Measurements from ENCODE around the gene PRKACA.

The PRKACA gene

GRCh38 chr19:14117668-14118164 lies at the start of gene PRKACA:
TSS of gene PRKACA (minus strand) at chr19:14117762. CDS start at chr19:14117547, 215 bp downstream.
- DNase-seq: peak; percentile 89

DNA sequence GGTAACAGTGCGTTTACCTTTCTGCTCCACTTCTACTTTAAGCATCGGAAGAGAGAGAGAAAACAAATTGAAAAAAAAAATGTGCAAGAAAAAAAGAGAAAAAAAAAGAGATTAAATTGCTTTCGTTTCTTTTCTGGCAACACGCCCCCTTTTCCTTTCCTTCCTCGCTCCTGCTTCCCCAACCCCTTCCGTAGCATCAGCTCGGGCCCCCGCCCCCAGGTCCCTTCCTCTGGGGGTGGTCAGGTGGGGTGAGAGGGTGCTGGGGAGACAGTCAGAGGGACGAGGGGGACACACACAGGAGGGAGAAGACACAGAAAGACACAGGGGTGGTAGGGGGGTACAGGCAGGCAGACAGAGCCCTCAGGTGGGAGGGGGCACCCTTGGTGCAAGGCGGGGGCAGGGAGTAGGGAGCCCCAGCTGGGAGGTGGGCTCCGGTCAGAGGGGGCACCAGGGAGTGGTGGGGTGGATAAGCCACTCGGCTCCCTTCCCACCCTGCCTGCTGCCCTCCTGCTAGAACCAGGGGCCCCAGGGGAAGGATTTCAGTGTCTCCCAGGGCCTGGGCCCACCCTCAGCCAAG lies 49.5 kb upstream of the PRKACA start:
- no peak for DNase-seq

DNA sequence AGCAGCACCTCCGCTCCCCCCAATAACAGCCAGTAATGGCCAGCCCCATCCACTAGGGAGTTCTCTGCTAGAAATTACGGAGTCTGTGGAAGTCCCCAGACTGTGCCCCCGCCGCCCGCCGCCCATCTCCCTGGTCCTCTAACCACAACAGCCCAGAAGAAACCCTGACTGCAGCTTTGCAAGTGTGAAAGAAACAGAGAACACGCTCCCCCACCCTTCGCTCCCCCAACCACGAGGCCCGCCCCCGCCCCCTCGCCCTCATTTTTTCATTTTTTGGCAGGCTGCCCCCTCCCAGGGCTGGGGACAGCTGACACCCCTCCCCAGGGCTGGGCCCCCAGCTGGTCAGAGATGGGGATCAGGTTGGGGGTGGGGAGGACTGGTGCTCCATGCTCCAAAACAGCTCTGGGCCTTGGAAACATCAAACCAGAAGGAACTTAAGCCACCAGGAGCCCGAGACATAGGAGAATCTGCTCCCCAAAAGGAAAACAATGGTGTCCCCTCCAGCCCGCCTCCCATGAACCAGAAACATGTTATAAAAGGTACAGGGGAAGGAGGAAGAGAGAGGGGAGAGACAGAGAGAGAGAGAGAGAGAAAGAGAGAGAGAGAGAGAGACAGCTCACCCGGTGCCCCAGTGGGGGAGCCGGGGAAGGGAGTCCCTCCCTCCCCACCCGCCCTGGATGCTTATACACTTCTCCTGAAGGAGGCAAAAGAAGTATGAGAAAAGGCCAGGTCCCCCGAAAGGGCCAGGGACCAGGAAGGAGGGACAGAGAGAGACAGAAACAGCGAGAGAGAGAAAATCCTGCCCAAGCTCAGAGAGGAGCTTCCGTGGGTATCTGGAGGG lies 48.6 kb upstream of the PRKACA start:
- DNase-seq: no peak

GRCh38 chr19:14164724-14165493 lies 47.3 kb upstream of the PRKACA start:
- DNase-seq: no peak

DNA sequence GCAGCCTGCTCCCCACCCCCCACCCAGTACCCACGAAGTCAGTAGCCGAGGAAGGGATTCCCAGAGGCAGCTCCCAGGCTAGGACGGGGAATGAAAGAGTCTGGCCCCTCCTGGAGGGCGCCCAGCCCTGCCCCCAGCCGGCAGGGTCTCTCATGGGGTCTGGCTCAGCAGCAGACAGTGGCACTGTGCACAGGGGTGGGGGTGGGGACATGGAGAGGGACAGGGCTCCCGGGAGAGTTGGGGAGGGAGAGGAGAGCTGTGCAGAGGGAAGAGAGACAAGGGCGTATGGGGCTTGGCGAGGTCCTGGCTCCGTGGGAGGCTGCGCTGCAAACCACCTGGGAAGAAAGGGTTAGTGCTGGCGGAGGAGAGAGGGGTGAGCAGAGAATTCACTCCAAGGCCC lies 46.5 kb upstream of the PRKACA start:
- DNase-seq: no peak

GRCh38 chr19:14162871-14163297 lies 45.3 kb upstream of the PRKACA start:
- no peak for DNase-seq

- no peak for DNase-seq
Observed at GRCh38 chr19:14161305-14161704, 43.7 kb upstream of the PRKACA start.

DNA sequence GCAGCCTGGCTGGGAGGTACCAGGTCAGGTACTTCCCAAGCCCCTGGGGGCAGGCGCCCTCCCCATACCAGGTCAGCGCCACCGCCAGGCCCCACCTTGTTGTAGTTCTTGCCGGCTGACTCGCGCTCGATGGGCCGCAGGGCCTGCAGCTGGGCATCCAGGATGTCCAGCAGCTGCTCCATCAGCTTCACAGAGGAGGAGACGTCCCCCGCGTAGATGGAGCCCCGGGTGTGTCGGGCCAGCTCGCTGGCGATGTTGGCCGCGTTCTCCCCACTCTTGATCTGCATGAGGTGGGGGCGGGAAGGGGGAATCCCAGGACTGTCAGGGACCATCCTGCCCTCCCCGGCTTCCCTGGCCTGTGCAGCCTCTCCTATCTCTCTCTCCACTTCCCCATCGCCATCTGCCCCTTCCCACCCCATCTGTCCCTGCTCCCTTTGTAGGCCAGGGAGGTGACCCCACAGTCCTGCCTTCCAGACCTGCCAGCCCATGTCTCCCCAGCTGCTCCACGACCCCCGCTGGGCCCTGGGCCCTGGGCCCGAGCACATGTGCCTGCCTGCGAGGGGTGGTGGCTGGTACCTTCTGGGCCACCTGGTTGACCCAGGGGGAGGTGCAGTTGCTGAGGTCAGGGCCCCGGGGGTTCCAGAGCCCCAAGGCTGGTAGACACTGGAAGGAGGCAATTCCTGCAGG lies 42.6 kb upstream of the PRKACA start:
- no peak for DNase-seq

GRCh38 chr19:14159059-14159458 lies 41.5 kb upstream of the PRKACA start:
- no peak for DNase-seq

GRCh38 chr19:14158276-14159023 lies 40.9 kb upstream of the PRKACA start:
- no peak for DNase-seq

DNA sequence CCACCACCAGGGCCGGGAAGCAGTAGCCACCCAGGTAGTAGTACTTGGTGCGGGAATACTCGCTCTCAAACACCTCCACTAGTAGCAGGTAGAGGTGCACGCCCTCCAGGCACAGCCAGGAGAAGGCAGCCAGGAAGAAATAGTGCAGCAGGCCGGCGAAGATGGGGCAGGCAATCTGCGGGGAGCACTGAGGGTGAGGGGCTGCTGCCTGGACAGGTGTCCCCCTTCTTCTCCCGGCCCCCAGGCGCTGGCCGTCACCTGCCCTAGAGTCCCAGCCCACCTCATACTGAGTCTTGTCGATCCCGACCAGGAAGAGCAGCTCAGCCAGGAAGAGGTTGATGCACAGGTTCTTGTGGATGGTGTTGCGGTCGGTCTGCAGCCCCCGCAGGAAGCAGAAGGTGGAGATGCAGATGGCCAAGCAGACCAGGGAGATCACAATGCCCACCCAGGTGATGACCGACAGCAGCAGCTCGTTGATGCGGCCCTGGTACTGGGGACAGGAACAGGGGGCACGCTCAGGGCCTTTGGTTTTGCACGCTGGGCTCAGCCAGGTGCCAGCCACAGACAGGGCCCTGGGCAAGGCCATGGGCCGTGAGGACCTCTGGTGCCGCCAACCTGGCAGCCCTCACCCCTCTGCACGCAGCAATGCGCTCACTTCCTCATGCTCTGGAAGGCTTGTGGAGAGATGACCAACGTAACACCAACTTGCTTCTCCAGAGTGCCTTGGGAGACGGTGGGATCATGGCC lies 39.6 kb upstream of the PRKACA start:
- no peak for DNase-seq

GRCh38 chr19:14156122-14156521 lies 38.6 kb upstream of the PRKACA start:
- DNase-seq: no peak

DNA sequence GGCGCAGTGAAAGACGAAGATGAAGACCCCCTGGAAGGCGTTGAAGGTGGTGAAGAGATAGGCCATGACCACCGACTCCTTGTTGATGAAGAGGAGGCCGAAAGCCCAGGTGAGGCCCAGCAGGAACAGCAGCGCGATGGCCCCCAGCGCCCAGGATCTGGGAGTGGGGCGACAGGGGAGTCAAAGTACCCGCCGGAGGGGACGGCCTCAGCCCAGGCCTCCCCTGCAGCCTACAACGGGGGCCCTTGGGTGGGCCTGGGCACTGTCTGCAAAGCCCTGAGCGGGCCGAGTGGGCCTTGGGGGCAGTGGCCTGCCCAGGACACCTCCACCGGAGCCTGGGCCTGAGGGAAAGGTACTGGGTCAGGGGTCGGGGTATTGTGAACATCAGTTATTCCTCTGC lies 37.8 kb upstream of the PRKACA start:
- DNase-seq: no peak

GRCh38 chr19:14152713-14153112 lies 35.2 kb upstream of the PRKACA start:
- no peak for DNase-seq

GRCh38 chr19:14150770-14151661 lies 33.5 kb upstream of the PRKACA start:
- no peak for DNase-seq

DNA sequence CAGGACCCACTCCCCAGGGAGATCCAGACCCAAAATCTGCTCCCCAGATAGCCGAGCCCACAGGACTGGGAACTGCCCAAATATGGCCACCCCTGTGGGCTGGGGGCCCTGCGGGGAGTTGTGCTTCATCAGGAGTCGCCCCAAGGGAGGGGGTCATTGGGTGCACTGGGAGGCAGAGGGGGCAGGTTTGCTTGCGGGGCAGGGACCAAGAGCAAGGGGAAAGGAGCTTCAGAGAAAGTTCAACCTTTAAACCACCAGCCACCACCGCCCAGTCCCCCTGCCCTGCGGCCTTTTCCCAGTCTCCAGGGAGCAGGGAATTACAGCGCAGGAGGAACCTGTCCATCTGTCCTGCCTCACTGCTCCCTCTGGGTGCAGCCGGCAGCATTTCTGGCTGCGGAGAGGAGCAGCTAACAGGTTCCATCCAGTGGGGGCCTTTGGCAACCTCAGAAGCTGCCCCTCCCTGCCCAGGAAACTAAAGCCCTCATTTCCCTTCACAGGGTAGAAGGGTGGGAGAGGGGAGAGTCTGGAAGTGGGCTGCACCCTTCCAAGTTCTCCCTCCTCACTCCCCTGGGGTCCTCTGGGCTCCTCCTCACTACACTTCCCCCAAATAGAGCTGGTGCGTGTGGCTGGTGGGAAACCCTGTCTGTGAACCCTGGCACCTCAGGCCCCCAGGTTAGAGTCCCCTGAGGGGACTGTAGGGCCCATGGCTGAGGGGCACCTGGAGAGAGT lies 32.6 kb upstream of the PRKACA start:
- no peak for DNase-seq

- no peak for DNase-seq
Observed at GRCh38 chr19:14149509-14149994, 32.0 kb upstream of the PRKACA start.

- DNase-seq: no peak
Observed at GRCh38 chr19:14148751-14149410, 31.3 kb upstream of the PRKACA start.

Measured in NCI-H1436 treated with DMSO at 0.1 percent for 48 hours (cell line).